GM12865 (cell line): ENCODE results near the gene MARCHF2.

ENCODE experiments used
- DNase-seq: peaks from one replicate; pipeline ENCODE4 v3.0.0; 2010; ENCODE audit warnings: low read depth
- H3K4me3 ChIP-seq: 2 replicates; pipeline ENCODE4 v1.5.1; 2011; ENCODE audit warnings: mild to moderate bottlenecking, low read depth, low read length, control low read depth
- CTCF ChIP-seq: IDR thresholded peaks from 2 replicates; pipeline ENCODE4 v1.5.1; 2011; ENCODE audit warnings: low read length, control low read depth, low read depth, inconsistent platforms; ENCODE audit not compliant: insufficient read depth; ENCODE audit errors: missing control alignments

MARCHF2 gene

GRCh38 chr19:8392017-8392591, 21.0 kb upstream of the MARCHF2 start:
- no peak overlapping the region for H3K4me3 ChIP-seq
- TF ChIP-seq CTCF: no peak
- DNase-seq: no peak

- TF ChIP-seq CTCF: no peak
- no peak overlapping the region for H3K4me3 ChIP-seq
- no peak for DNase-seq
Measured at GRCh38 chr19:8393192-8393870, 19.8 kb upstream of the MARCHF2 start.

- TF ChIP-seq CTCF: no peak
- no peak for DNase-seq
Measured at GRCh38 chr19:8393871-8394250, 19.2 kb upstream of the MARCHF2 start.

GRCh38 chr19:8395621-8396082, 17.5 kb upstream of the MARCHF2 start:
- no peak for DNase-seq
- no peak overlapping the region for H3K4me3 ChIP-seq
- TF ChIP-seq CTCF: no peak

More at GRCh38 chr19:8393871-8394250, 19.2 kb upstream of the MARCHF2 start:
- H3K4me3 ChIP-seq: no peak overlapping the region

GRCh38 chr19:8396185-8396562, 16.9 kb upstream of the MARCHF2 start:
- no peak for DNase-seq
- H3K4me3 ChIP-seq: no peak overlapping the region
- TF ChIP-seq CTCF: no peak

GRCh38 chr19:8396563-8397203, 16.4 kb upstream of the MARCHF2 start:
- peak; percentile 65 for TF ChIP-seq CTCF
- no peak overlapping the region for H3K4me3 ChIP-seq
- DNase-seq: peak; percentile 69
